Parathyroid adenoma (tissue), 2 donors: ENCODE measurements around the gene RNF214.
A peak's percentile ranks its signal among the peaks of the same experiment; 100 is the strongest.

ENCODE experiments used
- H2AFZ ChIP-seq: fragments of 300-600 bp; sonication (generic); one replicate; pipeline ENCODE4 v1.7.0; 2017; ENCODE audit warnings: antibody characterized with exemption, mild to moderate bottlenecking
- H3K27ac ChIP-seq: fragments of 300-600 bp; sonication (generic); one replicate; pipeline ENCODE4 v1.7.0; 2017
- H3K27me3 ChIP-seq: fragments of 300-600 bp; sonication (generic); one replicate; pipeline ENCODE4 v1.7.0; 2017; ENCODE audit warnings: low read length; ENCODE audit not compliant: control insufficient read depth, insufficient read depth
- H3K36me3 ChIP-seq: fragments of 300-600 bp; sonication (generic); one replicate; pipeline ENCODE4 v1.7.0; 2017; ENCODE audit warnings: low read length; ENCODE audit not compliant: control insufficient read depth, insufficient read depth
- H3K4me1 ChIP-seq: fragments of 300-600 bp; sonication (generic); one replicate; pipeline ENCODE4 v1.7.0; 2017; ENCODE audit warnings: control low read depth
- H3K4me2 ChIP-seq: fragments of 300-600 bp; sonication (generic); one replicate; pipeline ENCODE4 v1.7.0; 2017; ENCODE audit warnings: low read length
- H3K4me3 ChIP-seq: fragments of 300-600 bp; sonication (generic); one replicate; pipeline ENCODE4 v1.7.0; 2017; ENCODE audit warnings: low read depth, low read length
- H3K79me2 ChIP-seq: fragments of 300-600 bp; sonication (generic); one replicate; pipeline ENCODE4 v1.7.0; 2017; ENCODE audit warnings: control low read depth
- H3K9ac ChIP-seq: fragments of 300-600 bp; sonication (generic); one replicate; pipeline ENCODE4 v1.7.0; 2017; ENCODE audit warnings: mild to moderate bottlenecking
- H3K9me3 ChIP-seq: fragments of 300-600 bp; sonication (generic); one replicate; pipeline ENCODE4 v1.7.0; 2017; ENCODE audit warnings: low read length; ENCODE audit not compliant: control insufficient read depth
- TF ChIP-seq, protein P1 (sequence below): fragments of 300-600 bp; sonication (generic); IDR thresholded peaks from one replicate; pipeline ENCODE4 v1.7.0; 2017; ENCODE audit warnings: antibody characterized with exemption, mild to moderate bottlenecking
- donor health status: primary hyperparathyroidism.

Gene RNF214

DNA sequence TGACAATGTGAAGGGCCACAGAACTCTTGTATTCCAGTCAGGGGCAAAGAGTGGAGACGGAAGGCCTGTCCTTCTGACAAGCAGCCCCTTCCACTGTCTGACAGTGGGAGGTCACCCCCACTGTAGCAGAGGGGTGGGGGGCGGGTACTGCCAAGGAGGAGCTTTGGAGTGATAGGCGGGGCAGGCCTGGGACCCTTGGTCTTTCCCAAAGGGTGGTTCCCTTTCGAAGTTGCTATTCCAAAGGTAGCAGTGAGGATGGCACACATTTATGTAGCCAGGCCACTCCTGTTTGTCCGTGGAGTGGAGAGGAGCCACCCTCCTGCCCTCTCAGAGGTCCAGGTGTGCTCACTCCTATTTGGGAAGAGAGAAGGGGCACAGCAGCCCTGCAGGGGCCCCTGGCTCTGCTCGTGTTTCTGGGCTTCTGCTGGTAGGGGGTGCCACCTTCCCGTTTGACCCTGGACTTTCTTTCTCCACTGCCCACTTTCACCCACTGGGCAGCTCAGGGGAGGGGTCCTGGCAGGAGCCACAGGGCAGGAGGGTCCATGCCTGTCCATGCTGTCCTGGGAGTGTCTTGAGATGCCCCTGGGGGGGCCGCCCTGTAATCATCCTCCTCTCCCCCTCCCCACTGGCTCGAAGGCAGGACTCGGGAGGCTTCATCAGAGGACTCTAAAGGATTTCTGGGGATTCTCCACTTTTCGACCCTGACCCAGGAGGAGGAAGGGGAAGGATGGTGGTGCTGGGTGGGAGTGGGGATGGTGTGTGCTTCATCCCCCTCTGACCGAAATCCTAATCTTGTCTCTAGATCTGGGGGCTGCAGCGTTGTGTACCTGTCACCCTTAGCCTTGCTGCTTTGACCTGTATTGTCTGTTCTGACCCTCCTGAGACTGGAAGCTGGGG lies 32.3 kb upstream of the RNF214 start:
- TF ChIP-seq, protein P1, sequence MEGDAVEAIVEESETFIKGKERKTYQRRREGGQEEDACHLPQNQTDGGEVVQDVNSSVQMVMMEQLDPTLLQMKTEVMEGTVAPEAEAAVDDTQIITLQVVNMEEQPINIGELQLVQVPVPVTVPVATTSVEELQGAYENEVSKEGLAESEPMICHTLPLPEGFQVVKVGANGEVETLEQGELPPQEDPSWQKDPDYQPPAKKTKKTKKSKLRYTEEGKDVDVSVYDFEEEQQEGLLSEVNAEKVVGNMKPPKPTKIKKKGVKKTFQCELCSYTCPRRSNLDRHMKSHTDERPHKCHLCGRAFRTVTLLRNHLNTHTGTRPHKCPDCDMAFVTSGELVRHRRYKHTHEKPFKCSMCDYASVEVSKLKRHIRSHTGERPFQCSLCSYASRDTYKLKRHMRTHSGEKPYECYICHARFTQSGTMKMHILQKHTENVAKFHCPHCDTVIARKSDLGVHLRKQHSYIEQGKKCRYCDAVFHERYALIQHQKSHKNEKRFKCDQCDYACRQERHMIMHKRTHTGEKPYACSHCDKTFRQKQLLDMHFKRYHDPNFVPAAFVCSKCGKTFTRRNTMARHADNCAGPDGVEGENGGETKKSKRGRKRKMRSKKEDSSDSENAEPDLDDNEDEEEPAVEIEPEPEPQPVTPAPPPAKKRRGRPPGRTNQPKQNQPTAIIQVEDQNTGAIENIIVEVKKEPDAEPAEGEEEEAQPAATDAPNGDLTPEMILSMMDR = no peak
- H3K36me3 ChIP-seq = no peaks in the 10 kb centered on the region

GRCh38 chr11:117200813-117201657 lies 31.4 kb upstream of the RNF214 start:
- Histone ChIP-seq H3K9ac (no peak overlapping the region), H2AFZ (no peak overlapping the region), H3K9me3 (no peaks in the 10 kb centered on the region), H3K4me3 (no peak overlapping the region), H3K4me2 (no peak overlapping the region), H3K79me2 (no peaks in the 10 kb centered on the region), H3K27me3 (no peaks in the 10 kb centered on the region), H3K27ac (no peak overlapping the region), H3K4me1 (no peaks in the 10 kb centered on the region), H3K36me3 (no peaks in the 10 kb centered on the region)
- TF ChIP-seq, protein P1 = no peak

More for the DNA sequence above, 32.3 kb upstream of the RNF214 start:
- no peak overlapping the region for H2AFZ ChIP-seq
- no peak overlapping the region for H3K4me2 ChIP-seq
- no peaks in the 10 kb centered on the region for H3K4me1 ChIP-seq
- no peak overlapping the region for H3K9ac ChIP-seq
- H3K27me3 ChIP-seq = no peaks in the 10 kb centered on the region
- peak overlapping the region; percentile 39 for H3K27ac ChIP-seq
- peak overlapping the region; percentile 27 for H3K4me3 ChIP-seq
- H3K9me3 ChIP-seq = no peaks in the 10 kb centered on the region
- no peaks in the 10 kb centered on the region for H3K79me2 ChIP-seq

- TF ChIP-seq, protein P1 = no peak
- Histone ChIP-seq H3K4me1 (no peaks in the 10 kb centered on the region), H3K79me2 (no peaks in the 10 kb centered on the region), H3K4me2 (no peak overlapping the region), H3K36me3 (no peaks in the 10 kb centered on the region), H3K4me3 (no peak overlapping the region), H3K27me3 (no peaks in the 10 kb centered on the region), H3K9me3 (no peaks in the 10 kb centered on the region), H2AFZ (no peak overlapping the region), H3K27ac (no peak overlapping the region), H3K9ac (no peak overlapping the region)
These were observed 30.7 kb upstream of the RNF214 start for GRCh38 chr11:117201658-117202305.

DNA sequence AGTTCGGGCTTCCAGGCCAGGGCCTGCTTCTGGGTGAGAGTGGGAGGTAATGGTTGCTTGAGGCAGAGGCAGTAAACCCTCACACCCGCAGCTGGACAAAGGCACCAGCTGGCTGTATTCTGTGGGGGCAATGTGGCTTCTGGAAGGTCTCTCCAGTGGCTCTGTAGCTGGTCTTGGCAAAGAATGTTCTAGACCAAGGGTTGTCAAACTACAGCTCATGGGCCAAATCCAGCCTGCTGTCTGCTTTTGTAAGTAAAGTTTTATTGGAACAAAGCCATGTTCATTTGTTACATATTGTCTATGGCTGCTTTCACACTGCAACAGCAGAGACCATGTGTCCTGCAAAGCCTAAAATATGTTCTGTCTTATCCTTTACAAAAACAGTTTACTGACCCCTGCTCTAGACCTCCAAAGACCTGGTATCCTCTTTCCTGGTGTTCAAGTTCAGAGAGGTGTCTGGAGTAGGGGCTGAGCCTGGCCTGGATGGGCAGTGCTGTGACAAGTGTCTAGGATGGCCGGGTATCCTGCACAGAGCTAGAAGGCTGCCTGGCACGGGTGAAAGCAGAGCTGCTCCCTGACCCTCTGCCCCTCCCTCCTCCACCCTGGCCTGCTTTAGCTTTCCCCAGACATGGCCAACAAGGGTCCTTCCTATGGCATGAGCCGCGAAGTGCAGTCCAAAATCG lies 29.9 kb upstream of the RNF214 start:
- Histone ChIP-seq H3K9ac (no peak overlapping the region), H3K27ac (no peak overlapping the region), H3K4me2 (no peak overlapping the region), H3K4me1 (no peaks in the 10 kb centered on the region), H3K9me3 (no peaks in the 10 kb centered on the region), H3K79me2 (no peaks in the 10 kb centered on the region), H3K27me3 (no peaks in the 10 kb centered on the region), H3K4me3 (no peak overlapping the region), H3K36me3 (no peaks in the 10 kb centered on the region), H2AFZ (no peak overlapping the region)
- TF ChIP-seq, protein P1 = no peak
